Lower lobe of right lung (tissue), 2 donors: Measurements from ENCODE around the gene ATXN7. TPM values are rescaled to one million over a fixed set of nuclear protein-coding genes. Genes with fewer than 3 reads are reported as not detected.

ENCODE experiments used
- ATAC-seq, 2 donors: fragments of 200-7000 bp; cut with Tn5 transposase; one replicate each; pipeline ENCODE4 v1.9.1; 2020 to 2022; ENCODE audit warnings: mild to moderate bottlenecking in 2 of 2, moderate library complexity in 2 of 2
- DNase-seq: peaks from one replicate; pipeline ENCODE4 v3.0.0-alpha.2; 2020
- H3K27ac ChIP-seq: fragments of 200-600 bp; one replicate; pipeline ENCODE4 v1.8.0; 2022
- H3K27me3 ChIP-seq: fragments of 200-600 bp; one replicate; pipeline ENCODE4 v1.8.0; 2022; ENCODE audit warnings: low read depth
- H3K36me3 ChIP-seq: fragments of 200-600 bp; one replicate; pipeline ENCODE4 v1.8.0; 2022; ENCODE audit warnings: mild to moderate bottlenecking
- H3K4me1 ChIP-seq: fragments of 200-600 bp; one replicate; pipeline ENCODE4 v1.8.0; 2022
- H3K4me3 ChIP-seq: fragments of 200-600 bp; one replicate; pipeline ENCODE4 v1.8.0; 2022; ENCODE audit warnings: mild to moderate bottlenecking
- H3K9me3 ChIP-seq: fragments of 200-600 bp; one replicate; pipeline ENCODE4 v1.8.0; 2022
- intact Hi-C: fragments of 100-400 bp; cut with DNase I; formaldehyde crosslinking; loops from one replicate; pipeline ENCODE4 v1.11.0; 2022
- total RNA-seq: library from RNA; stranded (reverse); fragmentation: NEBNext Ultra II Directional; extraction: Animal tissue kit (Norgen Biotek cat#: 25700); gene quantifications from one replicate; pipeline ENCODE4 v1.2.1, GENCODE V29; 2021
- TF ChIP-seq, protein P1 (sequence below): fragments of 200-600 bp; IDR thresholded peaks from one replicate; pipeline ENCODE4 v1.8.0; 2022; ENCODE audit warnings: antibody characterized with exemption, mild to moderate bottlenecking
- donor health status: DM: no; HTN: yes; CAD: no; lungs with severe emphysema.

The ATXN7 gene
- total RNA-seq, 1 donor from 2014 or later = 37.3 TPM

- Histone ChIP-seq H3K9me3 (no peaks in the 10 kb centered on the region), H3K4me1 (peaks cover 30% of the 10 kb centered on the region), H3K4me3 (no peak overlapping the region), H3K36me3 (peaks cover 9% of the 10 kb centered on the region), H3K27ac (no peak overlapping the region), H3K27me3 (no peaks in the 10 kb centered on the region)
- ATAC-seq = no peak
- intact Hi-C loops = no loop called here
- DNase-seq = no peak
- TF ChIP-seq, protein P1, sequence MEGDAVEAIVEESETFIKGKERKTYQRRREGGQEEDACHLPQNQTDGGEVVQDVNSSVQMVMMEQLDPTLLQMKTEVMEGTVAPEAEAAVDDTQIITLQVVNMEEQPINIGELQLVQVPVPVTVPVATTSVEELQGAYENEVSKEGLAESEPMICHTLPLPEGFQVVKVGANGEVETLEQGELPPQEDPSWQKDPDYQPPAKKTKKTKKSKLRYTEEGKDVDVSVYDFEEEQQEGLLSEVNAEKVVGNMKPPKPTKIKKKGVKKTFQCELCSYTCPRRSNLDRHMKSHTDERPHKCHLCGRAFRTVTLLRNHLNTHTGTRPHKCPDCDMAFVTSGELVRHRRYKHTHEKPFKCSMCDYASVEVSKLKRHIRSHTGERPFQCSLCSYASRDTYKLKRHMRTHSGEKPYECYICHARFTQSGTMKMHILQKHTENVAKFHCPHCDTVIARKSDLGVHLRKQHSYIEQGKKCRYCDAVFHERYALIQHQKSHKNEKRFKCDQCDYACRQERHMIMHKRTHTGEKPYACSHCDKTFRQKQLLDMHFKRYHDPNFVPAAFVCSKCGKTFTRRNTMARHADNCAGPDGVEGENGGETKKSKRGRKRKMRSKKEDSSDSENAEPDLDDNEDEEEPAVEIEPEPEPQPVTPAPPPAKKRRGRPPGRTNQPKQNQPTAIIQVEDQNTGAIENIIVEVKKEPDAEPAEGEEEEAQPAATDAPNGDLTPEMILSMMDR = no peak
These were observed 88.0 kb downstream of the ATXN7 start for GRCh38 chr3:63951492-63952247.

GRCh38 chr3:63952248-63952594 is 88.6 kb downstream of the ATXN7 start:
- ATAC-seq (no peak), DNase-seq (no peak)
- intact Hi-C loops = no loop called here
- H3K27me3 ChIP-seq = no peaks in the 10 kb centered on the region
- TF ChIP-seq, protein P1 = no peak
- H3K36me3 ChIP-seq = peaks cover 9% of the 10 kb centered on the region
- no peak overlapping the region for H3K4me3 ChIP-seq
- no peaks in the 10 kb centered on the region for H3K9me3 ChIP-seq
- peaks cover 30% of the 10 kb centered on the region for H3K4me1 ChIP-seq
- no peak overlapping the region for H3K27ac ChIP-seq

DNA sequence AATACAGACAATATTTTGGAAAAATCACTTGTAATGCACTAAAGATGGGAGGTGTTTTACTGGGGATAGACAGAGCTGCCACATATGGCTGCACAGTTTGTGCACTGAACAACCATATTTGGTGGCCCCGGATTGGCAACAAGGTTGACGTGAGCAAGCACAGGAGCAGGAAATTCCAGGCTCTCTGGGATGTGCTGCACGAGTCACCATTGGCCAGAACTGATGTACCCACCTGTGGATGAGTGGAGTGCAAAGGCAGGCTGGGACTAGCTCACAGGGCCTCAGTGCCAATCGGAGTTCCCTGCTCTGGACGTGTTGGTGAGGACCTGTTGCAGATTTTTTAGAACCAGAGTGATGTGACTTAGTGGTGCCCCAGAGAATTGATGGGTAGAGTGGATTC is 90.5 kb downstream of the ATXN7 start:
- DNase-seq (no peak), ATAC-seq (no peak)
- Histone ChIP-seq H3K4me1 (peaks cover 35% of the 10 kb centered on the region), H3K9me3 (no peaks in the 10 kb centered on the region), H3K27ac (no peak overlapping the region), H3K27me3 (no peaks in the 10 kb centered on the region), H3K36me3 (peaks cover 9% of the 10 kb centered on the region), H3K4me3 (no peak overlapping the region)
- TF ChIP-seq, protein P1 = no peak
- intact Hi-C loops = no loop called here

DNA sequence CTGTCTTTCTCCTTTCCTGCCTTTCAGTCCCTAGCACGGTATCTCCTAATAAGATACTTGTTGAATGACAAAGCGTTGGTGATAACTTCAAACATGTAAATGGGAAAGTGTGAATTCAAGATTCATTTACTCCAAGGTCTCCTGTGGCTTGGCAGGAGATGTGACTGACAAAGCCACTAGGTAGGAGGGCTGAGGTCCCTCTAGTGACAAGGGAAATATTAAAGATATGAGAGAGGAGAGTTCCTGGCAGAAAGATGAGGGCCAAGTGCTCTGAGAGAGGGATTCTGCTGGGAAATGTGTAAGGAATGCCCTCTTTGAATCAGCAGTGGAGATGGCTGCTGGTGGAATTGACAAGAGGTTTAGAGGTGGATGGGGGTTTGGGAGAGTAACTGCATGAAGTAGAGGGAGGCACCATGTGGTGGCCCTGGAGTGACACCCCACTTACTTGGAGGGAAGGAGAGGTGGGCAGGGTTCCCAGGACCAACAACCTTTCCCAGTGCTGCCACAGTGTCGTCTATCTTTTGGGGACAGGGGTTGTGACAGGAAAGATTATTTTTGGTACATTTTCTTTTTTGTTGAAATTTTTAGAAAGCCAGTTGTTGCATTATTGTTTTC is 91.5 kb downstream of the ATXN7 start:
- TF ChIP-seq, protein P1 = no peak
- Histone ChIP-seq H3K36me3 (peaks cover 9% of the 10 kb centered on the region), H3K4me3 (no peak overlapping the region), H3K9me3 (no peaks in the 10 kb centered on the region), H3K27me3 (no peaks in the 10 kb centered on the region), H3K27ac (no peak overlapping the region), H3K4me1 (peaks cover 42% of the 10 kb centered on the region)
- no peak for DNase-seq
- ATAC-seq = no peak
- intact Hi-C loops = no loop called here

DNA sequence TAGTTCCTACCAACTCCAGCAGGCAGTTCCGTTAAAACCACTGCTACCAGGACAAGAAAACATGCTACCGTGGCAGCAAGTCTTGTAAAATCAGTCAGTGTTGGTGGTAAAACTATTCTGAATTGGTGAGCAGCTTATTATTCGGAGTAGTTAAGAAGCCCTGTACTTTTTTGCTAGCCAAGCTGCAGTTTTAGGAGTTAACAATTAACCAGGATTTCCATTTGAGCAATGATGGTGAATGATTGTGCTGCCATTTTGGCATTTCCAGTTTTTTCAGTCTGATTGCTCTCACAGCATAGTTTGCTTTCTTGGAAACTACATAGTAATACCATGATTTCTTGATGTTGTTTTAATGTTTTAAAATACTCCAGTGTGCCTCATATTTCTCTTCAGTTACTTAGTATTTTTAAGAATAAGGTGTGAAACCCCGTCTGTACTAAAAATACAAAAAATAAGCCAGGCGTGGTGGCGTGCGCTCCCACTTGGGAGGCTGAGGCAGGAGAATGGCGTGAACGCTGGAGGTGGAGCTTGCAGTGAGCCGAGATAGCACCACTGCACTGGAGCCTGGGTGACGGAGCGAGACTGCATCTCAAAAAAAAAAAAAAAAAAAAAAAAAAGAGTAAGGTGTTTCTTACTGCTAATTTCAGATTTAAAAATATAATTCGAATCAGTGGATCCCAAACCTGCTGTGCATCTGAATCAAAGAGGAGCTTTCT is 92.3 kb downstream of the ATXN7 start:
- Histone ChIP-seq H3K27ac (no peak overlapping the region), H3K4me3 (no peak overlapping the region), H3K4me1 (peaks cover 42% of the 10 kb centered on the region), H3K36me3 (peaks cover 9% of the 10 kb centered on the region), H3K9me3 (no peaks in the 10 kb centered on the region), H3K27me3 (no peaks in the 10 kb centered on the region)
- DNase-seq (no peak), ATAC-seq (no peak)
- intact Hi-C loops = no loop called here
- TF ChIP-seq, protein P1 = no peak
